Measurements from ENCODE around the gene PTPRT.

DNA sequence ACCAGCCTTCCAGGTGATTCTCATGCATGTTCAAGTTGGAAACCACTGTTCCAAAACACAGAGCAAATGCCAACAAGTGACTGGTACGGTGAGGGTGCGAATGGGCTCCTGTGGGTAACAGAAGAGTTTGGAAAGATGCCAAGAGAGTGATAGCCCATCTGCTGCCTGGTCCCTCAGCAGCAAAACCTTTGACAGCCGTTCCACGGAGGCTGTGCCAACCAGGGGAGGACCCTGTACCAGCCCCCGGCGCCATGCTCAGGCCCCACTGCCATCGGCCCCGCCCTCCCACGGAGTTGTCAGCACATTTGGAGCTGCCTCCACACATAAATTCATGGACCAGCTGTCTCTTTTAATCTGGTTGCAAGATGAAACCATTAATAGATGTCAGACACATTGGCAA lies 4.4 kb upstream of the PTPRT start:
- no peak for TF ChIP-seq ZNF384 (IDR thresholded peaks at IDR 0.05)
- TF ChIP-seq ARNT (IDR thresholded peaks at IDR 0.05): no peak
